Measurements from ENCODE around the gene AMELX.

AMELX gene

GRCh38 chrX:11309220-11309619 is 16.0 kb downstream of the AMELX start:
- no peak for DNase-seq (ENCODE audit: low spot score)

- no peak for DNase-seq (ENCODE audit: low spot score)
Measured at GRCh38 chrX:11311706-11312105, 18.5 kb downstream of the AMELX start.

- DNase-seq (ENCODE audit: low spot score): no peak
Measured at GRCh38 chrX:11319806-11320520, 26.8 kb downstream of the AMELX start.

GRCh38 chrX:11321986-11322385 is 28.8 kb downstream of the AMELX start:
- no peak for DNase-seq (ENCODE audit: low spot score)

GRCh38 chrX:11328134-11328533 is 34.9 kb downstream of the AMELX start:
- DNase-seq (ENCODE audit: low spot score): no peak

- DNase-seq (ENCODE audit: low spot score): no peak
Measured at GRCh38 chrX:11329021-11329420, 35.8 kb downstream of the AMELX start.

- no peak for DNase-seq (ENCODE audit: low spot score)
Measured at GRCh38 chrX:11331788-11332187, 38.6 kb downstream of the AMELX start.

GRCh38 chrX:11334165-11334564 is 41.0 kb downstream of the AMELX start:
- no peak for DNase-seq (ENCODE audit: low spot score)

- no peak for DNase-seq (ENCODE audit: low spot score)
Measured at GRCh38 chrX:11336201-11336600, 43.0 kb downstream of the AMELX start.

GRCh38 chrX:11337292-11338009 is 44.2 kb downstream of the AMELX start:
- DNase-seq (ENCODE audit: low spot score): no peak

GRCh38 chrX:11341274-11342201 is 48.3 kb downstream of the AMELX start:
- DNase-seq (ENCODE audit: low spot score): peak; percentile 70

- DNase-seq (ENCODE audit: low spot score): no peak
Measured at GRCh38 chrX:11342673-11343072, 49.5 kb downstream of the AMELX start.

GRCh38 chrX:11346121-11346682 is 53.0 kb downstream of the AMELX start:
- no peak for DNase-seq (ENCODE audit: low spot score)

GRCh38 chrX:11347300-11347699 is 54.1 kb downstream of the AMELX start:
- no peak for DNase-seq (ENCODE audit: low spot score)

GRCh38 chrX:11349020-11349419 is 55.8 kb downstream of the AMELX start:
- DNase-seq (ENCODE audit: low spot score): no peak

GRCh38 chrX:11349661-11350337 is 56.6 kb downstream of the AMELX start:
- no peak for DNase-seq (ENCODE audit: low spot score)

Measured in COLO829 (cell line).